Measurements from ENCODE around the gene QSOX2.

DNA sequence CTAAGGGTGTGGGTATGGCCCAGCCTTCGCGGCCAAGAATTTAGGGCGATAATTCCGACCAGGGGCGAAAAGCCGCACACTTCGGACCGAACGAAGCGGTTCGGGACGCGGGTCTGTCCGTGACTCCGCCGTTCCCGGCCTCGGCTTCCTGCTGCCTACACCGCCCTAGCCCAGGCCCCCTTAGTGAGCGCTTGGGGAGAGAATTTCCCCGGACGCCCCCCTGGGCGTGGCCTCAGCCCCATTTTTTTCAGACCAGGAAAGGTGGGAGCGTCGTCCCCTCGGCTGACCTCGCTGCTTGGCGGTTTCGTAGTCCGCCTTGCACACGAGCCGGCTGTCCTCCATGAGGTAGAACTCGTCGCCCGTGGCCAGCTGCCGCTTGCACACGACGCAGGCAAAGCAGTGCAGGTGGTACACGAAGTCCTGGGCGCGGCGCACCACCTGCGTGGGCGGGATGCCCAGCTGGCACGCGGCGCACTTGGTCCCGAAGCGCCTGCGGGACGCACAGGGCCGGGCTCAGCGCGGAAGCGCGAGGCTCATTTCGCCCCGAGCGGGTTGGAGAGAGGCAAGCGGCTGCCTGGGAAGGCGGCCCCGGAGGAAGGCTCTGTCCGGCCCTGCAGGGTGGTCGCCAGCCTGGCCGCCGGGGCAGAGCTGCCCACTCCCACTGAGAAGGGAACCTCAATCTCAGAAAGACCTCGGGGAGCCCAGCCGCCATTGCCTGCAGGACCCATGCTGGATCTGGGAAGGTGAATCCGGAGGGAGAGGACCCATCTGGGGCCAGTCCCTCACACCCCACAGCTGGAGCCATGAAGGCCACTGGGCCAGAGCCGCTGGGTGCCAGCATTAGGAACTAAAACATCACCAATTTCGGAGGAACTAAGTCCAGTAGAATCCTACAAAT is 46.0 kb downstream of the QSOX2 start:
- TF ChIP-seq, protein P1, sequence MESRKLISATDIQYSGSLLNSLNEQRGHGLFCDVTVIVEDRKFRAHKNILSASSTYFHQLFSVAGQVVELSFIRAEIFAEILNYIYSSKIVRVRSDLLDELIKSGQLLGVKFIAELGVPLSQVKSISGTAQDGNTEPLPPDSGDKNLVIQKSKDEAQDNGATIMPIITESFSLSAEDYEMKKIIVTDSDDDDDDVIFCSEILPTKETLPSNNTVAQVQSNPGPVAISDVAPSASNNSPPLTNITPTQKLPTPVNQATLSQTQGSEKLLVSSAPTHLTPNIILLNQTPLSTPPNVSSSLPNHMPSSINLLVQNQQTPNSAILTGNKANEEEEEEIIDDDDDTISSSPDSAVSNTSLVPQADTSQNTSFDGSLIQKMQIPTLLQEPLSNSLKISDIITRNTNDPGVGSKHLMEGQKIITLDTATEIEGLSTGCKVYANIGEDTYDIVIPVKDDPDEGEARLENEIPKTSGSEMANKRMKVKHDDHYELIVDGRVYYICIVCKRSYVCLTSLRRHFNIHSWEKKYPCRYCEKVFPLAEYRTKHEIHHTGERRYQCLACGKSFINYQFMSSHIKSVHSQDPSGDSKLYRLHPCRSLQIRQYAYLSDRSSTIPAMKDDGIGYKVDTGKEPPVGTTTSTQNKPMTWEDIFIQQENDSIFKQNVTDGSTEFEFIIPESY (IDR thresholded peaks at IDR 0.05; ENCODE audit: extremely low read depth, insufficient replicate concordance, low read length): no peak
- TF ChIP-seq POLR2A (IDR thresholded peaks at IDR 0.05; ENCODE audit: borderline replicate concordance, extremely low read depth, insufficient read depth, insufficient read length) (no peak), CEBPB (IDR thresholded peaks at IDR 0.05; ENCODE audit: low read depth) (no peak), CTCF (IDR thresholded peaks at IDR 0.05 in 2 of 3, conservative IDR thresholded peaks at IDR 0.05 in 1 of 3; ENCODE audit: borderline replicate concordance in 1 of 3, insufficient read depth in 1 of 3, low read depth in 2 of 3, low read length in 2 of 3) (no peak), ZFX (IDR thresholded peaks at IDR 0.05) (no peak), JUND (IDR thresholded peaks at IDR 0.05) (no peak), SIN3A (IDR thresholded peaks at IDR 0.05; ENCODE audit: low read depth) (no peak), POLR2AphosphoS5 (IDR thresholded peaks at IDR 0.05; ENCODE audit: low read depth, low read length) (no peak), SRF (IDR thresholded peaks at IDR 0.05; ENCODE audit: low read depth) (no peak), REST (IDR thresholded peaks at IDR 0.05; ENCODE audit: low read depth) (no peak), RAD21 (IDR thresholded peaks at IDR 0.05; ENCODE audit: low read depth) (no peak), EZH2 (IDR thresholded peaks at IDR 0.05) (no peak), EZH2phosphoT487 (IDR thresholded peaks at IDR 0.05; ENCODE audit: borderline replicate concordance) (no peak)
